AG04450 (cell line): ENCODE measurements around the gene GJA9. TPM values are rescaled to one million over a fixed set of nuclear protein-coding genes. Genes with fewer than 3 reads are reported as not detected.

Source experiments
- CTCF ChIA-PET: fragments of 300-600, 350-600 bp; formaldehyde crosslinking; extraction: SDS; loops from one replicate; lab custom pipeline; 2022; ENCODE audit warnings: antibody characterized with exemption, inconsistent platforms; lab: Charles Lee
- POLR2A ChIA-PET: fragments of 350-600 bp; formaldehyde crosslinking; extraction: SDS; loops from one replicate; lab custom pipeline; 2021; ENCODE audit warnings: antibody characterized with exemption, inconsistent platforms; lab: Yijun Ruan, JAX
- DNase-seq: peaks from one replicate; pipeline ENCODE4 v3.0.0-alpha.2; 2011; ENCODE audit warnings: low read depth, low spot score
- H3K27ac ChIP-seq: one replicate; pipeline ENCODE4 v1.5.1; 2012; ENCODE audit warnings: low read depth, low read length, control low read depth
- H3K27me3 ChIP-seq: one replicate; pipeline ENCODE4 v1.6.0; 2012; ENCODE audit warnings: low read length; ENCODE audit not compliant: control insufficient read depth, insufficient read depth
- H3K4me3 ChIP-seq: 2 replicates; pipeline ENCODE4 v1.5.1; 2011; ENCODE audit warnings: mild to moderate bottlenecking, low read depth, low read length, control low read depth
- H3K9me3 ChIP-seq: 2 replicates; pipeline ENCODE4 v1.5.1; 2012; ENCODE audit warnings: low read length; ENCODE audit not compliant: control insufficient read depth, insufficient read depth
- CTCF ChIP-seq: IDR thresholded peaks from 2 replicates; pipeline ENCODE4 v1.5.1; 2011; ENCODE audit warnings: low read depth, low read length, control low read depth, inconsistent platforms
- polyA plus RNA-seq: library from polyadenylated mRNA; depleted of rRNA; stranded (reverse); fragments of >200 nt; gene quantifications from 2 replicates; pipeline ENCODE4 v1.2.3, GENCODE V29; 2011; rRNA removed
- small RNA-seq: library from RNA; depleted of rRNA; stranded (forward); fragments of <200 nt; gene quantifications from one replicate; pipeline ENCODE3, GENCODE V24; 2012; ENCODE audit warnings: low read depth; ENCODE audit not compliant: insufficient read length

GJA9 gene
- polyA plus RNA-seq, 1 experiment, result not detected

GRCh38 chr1:38827318-38827717 is 54.1 kb downstream of the GJA9 start:
- H3K27me3 ChIP-seq, result peaks cover 21% of the 10 kb centered on the region
- ChIA-PET POLR2A (no interaction called here), CTCF (interaction anchor here (0.5 to 1.0 kb wide), 2 partner anchors 8 to 16 kb away, joined by 4 to 5 read pairs; no protein-coding TSS in a partner anchor)
- H3K9me3 ChIP-seq, result no peaks in the 10 kb centered on the region
- no peak for DNase-seq
- no peak overlapping the region for H3K4me3 ChIP-seq
- TF ChIP-seq CTCF, result no peak
- H3K27ac ChIP-seq, result no peak overlapping the region

GRCh38 chr1:38826886-38827285 is 54.5 kb downstream of the GJA9 start:
- Histone ChIP-seq H3K9me3 (no peaks in the 10 kb centered on the region), H3K4me3 (no peak overlapping the region), H3K27ac (no peak overlapping the region), H3K27me3 (peaks cover 25% of the 10 kb centered on the region)
- ChIA-PET POLR2A (no interaction called here), CTCF (interaction anchor here (0.5 to 1.0 kb wide), 2 partner anchors 8 to 17 kb away, joined by 4 to 5 read pairs; no protein-coding TSS in a partner anchor)
- no peak for TF ChIP-seq CTCF
- no peak for DNase-seq

GRCh38 chr1:38826262-38826661 is 55.1 kb downstream of the GJA9 start:
- TF ChIP-seq CTCF, result no peak
- Histone ChIP-seq H3K27me3 (peaks cover 27% of the 10 kb centered on the region), H3K4me3 (no peak overlapping the region), H3K27ac (no peak overlapping the region), H3K9me3 (no peaks in the 10 kb centered on the region)
- ChIA-PET POLR2A (no interaction called here), CTCF (no interaction called here)
- DNase-seq, result no peak

Small RNA genes within 50 kb of the gene (small RNA-seq; reads per million reads assigned to genes)
- gene GJA9-MYCBP (not detected), gene RNU6-605P (not detected)

Other genes starting within 250 kb of the GJA9 start
- gene RRAGC, start 21.8 kb downstream of the GJA9 start, polyA plus RNA-seq, result 23.3 and 24.9 TPM in 2 replicates
- 13.7 and 17.3 TPM in 2 replicates for gene MYCBP, start 8.2 kb downstream of the GJA9 start, polyA plus RNA-seq
- gene RHBDL2, start 60.2 kb upstream of the GJA9 start, polyA plus RNA-seq, result 0.32 and 0.33 TPM in 2 replicates
- 62.5 and 74.3 TPM in 2 replicates for gene AKIRIN1, start 109.7 kb upstream of the GJA9 start, polyA plus RNA-seq
- gene NDUFS5, start 144.8 kb upstream of the GJA9 start, polyA plus RNA-seq, result 696 and 852 TPM in 2 replicates